HEK293 (cell line): ENCODE data around the gene DYNLT4.

Source experiments
- CTCF ChIA-PET: fragments of 350-600 bp; formaldehyde crosslinking; extraction: SDS; loops from one replicate; lab custom pipeline; 2021; ENCODE audit warnings: antibody characterized with exemption; lab: Yijun Ruan, JAX
- POLR2A ChIA-PET: fragments of 300-600 bp; formaldehyde crosslinking; extraction: SDS; loops from one replicate; lab custom pipeline; 2020; ENCODE audit warnings: antibody characterized with exemption, inconsistent platforms; lab: Yijun Ruan, JAX
- H3K27ac ChIP-seq: fragments of 200-500 bp; sonication (Bioruptor generic); 2 replicates; pipeline ENCODE4 v1.5.1; 2014; ENCODE audit warnings: low read depth, low read length, control low read depth, inconsistent platforms; ENCODE audit errors: extremely low read depth
- H3K36me3 ChIP-seq, 2 experiments: fragments of 200-500 bp in 1 of 2; sonication (Bioruptor generic) in 1 of 2; 1 replicate in 1 of 2; 2 replicates in 1 of 2; pipeline ENCODE4 v1.5.1; 2014 to 2017; ENCODE audit warnings: inconsistent platforms in 2 of 2, low read length in 2 of 2; ENCODE audit not compliant: control insufficient read depth in 2 of 2, insufficient read depth in 1 of 2
- H3K4me1 ChIP-seq: fragments of 200-500 bp; sonication (Bioruptor generic); 2 replicates; pipeline ENCODE4 v1.5.1; 2014; ENCODE audit warnings: mild to moderate bottlenecking, low read length, inconsistent platforms; ENCODE audit not compliant: control insufficient read depth, insufficient read depth
- H3K4me3 ChIP-seq: 2 replicates; pipeline ENCODE4 v1.5.1; 2011; ENCODE audit warnings: low read depth, mild to moderate bottlenecking, control low read depth, low read length, moderate library complexity
- H3K9me3 ChIP-seq: fragments of 200-500 bp; sonication (Bioruptor generic); 2 replicates; pipeline ENCODE4 v1.5.1; 2014; ENCODE audit warnings: low read depth, low read length, inconsistent platforms; ENCODE audit not compliant: control insufficient read depth, insufficient read depth
- BCL11B ChIP-seq: fragments of 450-650 bp; formaldehyde crosslinking; IDR thresholded peaks from 2 replicates; pipeline ENCODE4 v1.5.1; 2016; ENCODE audit warnings: low read depth, missing biosample characterization, missing genetic modification characterization
- INSM2 ChIP-seq: fragments of 450-650 bp; formaldehyde crosslinking; IDR thresholded peaks from 2 replicates; pipeline ENCODE4 v1.5.1; 2016; ENCODE audit warnings: missing biosample characterization, missing genetic modification characterization
- PBX3 ChIP-seq: sonication (generic); formaldehyde crosslinking; IDR thresholded peaks from 2 replicates; pipeline ENCODE4 v1.8.1; 2022; ENCODE audit warnings: mild to moderate bottlenecking, moderate library complexity, missing genetic modification reagents
- PRDM10 ChIP-seq: fragments of 450-650 bp; formaldehyde crosslinking; IDR thresholded peaks from 2 replicates; pipeline ENCODE4 v1.5.1; 2016; ENCODE audit warnings: missing biosample characterization, missing genetic modification characterization
- PRDM4 ChIP-seq: fragments of 450-650 bp; formaldehyde crosslinking; IDR thresholded peaks from 2 replicates; pipeline ENCODE4 v1.5.1; 2017; ENCODE audit warnings: missing biosample characterization, missing genetic modification characterization
- ZFP41 ChIP-seq: fragments of 450-650 bp; formaldehyde crosslinking; IDR thresholded peaks from 2 replicates; pipeline ENCODE4 v1.5.1; 2016; ENCODE audit warnings: missing biosample characterization, missing genetic modification characterization, borderline replicate concordance
- ZNF146 ChIP-seq: fragments of 450-650 bp; formaldehyde crosslinking; IDR thresholded peaks from 2 replicates; pipeline ENCODE4 v1.5.1; 2016; ENCODE audit warnings: missing biosample characterization, missing genetic modification characterization
- ZNF394 ChIP-seq: fragments of 450-650 bp; formaldehyde crosslinking; IDR thresholded peaks from 2 replicates; pipeline ENCODE4 v1.5.1; 2016; ENCODE audit warnings: missing biosample characterization, missing genetic modification characterization, mild to moderate bottlenecking, moderate library complexity, borderline replicate concordance
- ZNF426 ChIP-seq: fragments of 450-650 bp; formaldehyde crosslinking; IDR thresholded peaks from 2 replicates; pipeline ENCODE4 v1.5.1; 2017; ENCODE audit warnings: missing biosample characterization, missing genetic modification characterization, mild to moderate bottlenecking, inconsistent platforms, moderate library complexity
- ZNF521 ChIP-seq: fragments of 450-650 bp; formaldehyde crosslinking; IDR thresholded peaks from 2 replicates; pipeline ENCODE4 v1.5.1; 2017; ENCODE audit warnings: missing biosample characterization, mild to moderate bottlenecking, missing genetic modification characterization
- ZNF580 ChIP-seq: fragments of 450-650 bp; formaldehyde crosslinking; IDR thresholded peaks from 2 replicates; pipeline ENCODE4 v1.5.1; 2016; ENCODE audit warnings: missing biosample characterization, missing genetic modification characterization
- ZNF654 ChIP-seq: fragments of 450-650 bp; formaldehyde crosslinking; IDR thresholded peaks from 2 replicates; pipeline ENCODE4 v1.5.1; 2016; ENCODE audit warnings: low read depth, missing biosample characterization, missing genetic modification characterization

DYNLT4 gene

GRCh38 chr1:44806704-44807363, at the start of gene DYNLT4:
TSS of gene DYNLT4 (minus strand) at chr1:44807351. CDS start at chr1:44806668, 683 bp downstream.
- POLR2A ChIA-PET: interaction anchor here (1.0 to 4.0 kb wide), 4 partner anchors 13 to 496 kb away, joined by 5 to 84 read pairs (median 10); partner anchors contain the start of genes PTCH2 and RPS8
- Histone ChIP-seq H3K36me3 (peaks cover 0 to 57% of the 10 kb centered on the region in 2 experiments; a peak in 1 of 3 replicates), H3K27ac (peak within 1 kb of the TSS; percentile 72)
- TF ChIP-seq ZFP41 (tag by site-specific recombination): no peak
- peak; percentile 62; the same call in 1 of the 2 replicates for TF ChIP-seq BCL11B (tag by site-specific recombination)
- TF ChIP-seq ZNF580 (tag by site-specific recombination): no peak
- peak; percentile 11; the same call in 1 of the 2 replicates for TF ChIP-seq PRDM10 (tag by site-specific recombination)
- no peak for TF ChIP-seq ZNF146 (tag by site-specific recombination)
- TF ChIP-seq ZNF426 (tag by site-specific recombination): no peak
- no peak for TF ChIP-seq ZNF654
- TF ChIP-seq PRDM4 (tag by site-specific recombination): peak; percentile 17; the same call in 1 of the 2 replicates
- 0 out of 2 replicates have a peak, but pooled peaks have one; percentile 7 for TF ChIP-seq ZNF394 (tag by site-specific recombination)
- TF ChIP-seq ZNF521: no peak
- TF ChIP-seq, all 188 proteins: peak for 4
- CTCF ChIA-PET: interaction anchor here (0.9 to 1.5 kb wide), 2 partner anchors 29 to 537 kb away, joined by 3 to 5 read pairs; no protein-coding TSS in a partner anchor
- Histone ChIP-seq H3K4me3 (peak within 1 kb of the TSS; percentile 1), H3K4me1 (peaks cover 19% of the 10 kb centered on the region), H3K9me3 (no peaks in the 10 kb centered on the region)

- Histone ChIP-seq H3K9me3 (no peaks in the 10 kb centered on the region), H3K27ac (no peak overlapping the region), H3K4me3 (no peak overlapping the region), H3K36me3 (peaks cover 0 to 34% of the 10 kb centered on the region in 2 experiments; a peak in 2 of 3 replicates), H3K4me1 (no peaks in the 10 kb centered on the region)
- CTCF ChIA-PET: no interaction called here
- TF ChIP-seq INSM2 (tag by site-specific recombination) (no peak), PBX3 (CRISPR knock-in tag) (no peak)
- POLR2A ChIA-PET: no interaction called here
Measured at GRCh38 chr1:44855742-44856141, 48.6 kb upstream of the DYNLT4 start.
